Measurements from ENCODE around the gene PLEKHM3.

GRCh38 chr2:207920321-207920720, 105.0 kb downstream of the PLEKHM3 start:
- TF ChIP-seq, protein P1, sequence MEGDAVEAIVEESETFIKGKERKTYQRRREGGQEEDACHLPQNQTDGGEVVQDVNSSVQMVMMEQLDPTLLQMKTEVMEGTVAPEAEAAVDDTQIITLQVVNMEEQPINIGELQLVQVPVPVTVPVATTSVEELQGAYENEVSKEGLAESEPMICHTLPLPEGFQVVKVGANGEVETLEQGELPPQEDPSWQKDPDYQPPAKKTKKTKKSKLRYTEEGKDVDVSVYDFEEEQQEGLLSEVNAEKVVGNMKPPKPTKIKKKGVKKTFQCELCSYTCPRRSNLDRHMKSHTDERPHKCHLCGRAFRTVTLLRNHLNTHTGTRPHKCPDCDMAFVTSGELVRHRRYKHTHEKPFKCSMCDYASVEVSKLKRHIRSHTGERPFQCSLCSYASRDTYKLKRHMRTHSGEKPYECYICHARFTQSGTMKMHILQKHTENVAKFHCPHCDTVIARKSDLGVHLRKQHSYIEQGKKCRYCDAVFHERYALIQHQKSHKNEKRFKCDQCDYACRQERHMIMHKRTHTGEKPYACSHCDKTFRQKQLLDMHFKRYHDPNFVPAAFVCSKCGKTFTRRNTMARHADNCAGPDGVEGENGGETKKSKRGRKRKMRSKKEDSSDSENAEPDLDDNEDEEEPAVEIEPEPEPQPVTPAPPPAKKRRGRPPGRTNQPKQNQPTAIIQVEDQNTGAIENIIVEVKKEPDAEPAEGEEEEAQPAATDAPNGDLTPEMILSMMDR (IDR thresholded peaks at IDR 0.05 in 4 of 5, conservative IDR thresholded peaks at IDR 0.05 in 1 of 5): no peak
- TF ChIP-seq POLR2A (IDR thresholded peaks at IDR 0.05): no peak

All from gastrocnemius medialis (tissue), 4 donors.